ENCODE data around the gene CNBP. TPM values are rescaled to one million over a fixed set of nuclear protein-coding genes. Genes with fewer than 3 reads are reported as not detected.

Gene CNBP
- total and polyA plus RNA-seq, 10 of the 15 experiments (the other 5 are each of a cell fraction or from before 2014, with no cell fraction given): 300 to 719 (median 439) TPM

- TF ChIP-seq CTCF (IDR thresholded peaks at IDR 0.05 in 2 of 3, conservative IDR thresholded peaks at IDR 0.05 in 1 of 3; ENCODE audit: control insufficient read depth in 2 of 3, extremely low read depth in 1 of 3, insufficient read depth in 1 of 3, low read depth in 3 of 3, low read length in 3 of 3): no peak
- peak; percentile 67 for TF ChIP-seq CHD2 (IDR thresholded peaks at IDR 0.05; ENCODE audit: borderline replicate concordance, low read depth, low read length)
- TF ChIP-seq SMC3 (IDR thresholded peaks at IDR 0.05; ENCODE audit: borderline replicate concordance, low read length): no peak
- TF ChIP-seq STAT1 (conservative IDR thresholded peaks at IDR 0.05): no peak; the same call in 1 of the 2 replicates
- 0 out of 2 replicates have a peak, but pooled peaks have one; percentile 43 for TF ChIP-seq RCOR1 (conservative IDR thresholded peaks at IDR 0.05; ENCODE audit: low read depth, low read length)
- TF ChIP-seq POU2F2 (IDR thresholded peaks at IDR 0.05; ENCODE audit: borderline replicate concordance, low read depth, low read length): peak; percentile 80; the same call in 2 of the 3 replicates
- TF ChIP-seq PML (IDR thresholded peaks at IDR 0.05; ENCODE audit: low read length): peak; percentile 94
- TF ChIP-seq USF2 (IDR thresholded peaks at IDR 0.05; ENCODE audit: borderline replicate concordance, low read depth, low read length): no peak; the same call in 1 of the 2 replicates
- TF ChIP-seq TCF7 (IDR thresholded peaks at IDR 0.05; ENCODE audit: borderline replicate concordance): no peak
- TF ChIP-seq MEF2B (IDR thresholded peaks at IDR 0.05; ENCODE audit: partially characterized antibody, poor library complexity, severe bottlenecking): no peak
- TF ChIP-seq ZNF687 (IDR thresholded peaks at IDR 0.05): peak; percentile 85
These were observed at the start of gene CNBP (continued) for GRCh38 chr3:129183569-129184395.

Data from GM12878 (cell line).